HEK293 (cell line): ENCODE results near the gene RPL39.

Experiments used
- CTCF ChIA-PET: fragments of 350-600 bp; formaldehyde crosslinking; extraction: SDS; loops from one replicate; lab custom pipeline; 2021; ENCODE audit warnings: antibody characterized with exemption; lab: Yijun Ruan, JAX
- POLR2A ChIA-PET: fragments of 300-600 bp; formaldehyde crosslinking; extraction: SDS; loops from one replicate; lab custom pipeline; 2020; ENCODE audit warnings: antibody characterized with exemption, inconsistent platforms; lab: Yijun Ruan, JAX
- H3K27ac ChIP-seq: fragments of 200-500 bp; sonication (Bioruptor generic); 2 replicates; pipeline ENCODE4 v1.5.1; 2014; ENCODE audit warnings: low read depth, low read length, control low read depth, inconsistent platforms; ENCODE audit errors: extremely low read depth
- H3K36me3 ChIP-seq, 2 experiments: fragments of 200-500 bp in 1 of 2; sonication (Bioruptor generic) in 1 of 2; 1 replicate in 1 of 2; 2 replicates in 1 of 2; pipeline ENCODE4 v1.5.1; 2014 to 2017; ENCODE audit warnings: inconsistent platforms in 2 of 2, low read length in 2 of 2; ENCODE audit not compliant: control insufficient read depth in 2 of 2, insufficient read depth in 1 of 2
- H3K4me1 ChIP-seq: fragments of 200-500 bp; sonication (Bioruptor generic); 2 replicates; pipeline ENCODE4 v1.5.1; 2014; ENCODE audit warnings: mild to moderate bottlenecking, low read length, inconsistent platforms; ENCODE audit not compliant: control insufficient read depth, insufficient read depth
- H3K4me3 ChIP-seq: 2 replicates; pipeline ENCODE4 v1.5.1; 2011; ENCODE audit warnings: low read depth, mild to moderate bottlenecking, control low read depth, low read length, moderate library complexity
- H3K9me3 ChIP-seq: fragments of 200-500 bp; sonication (Bioruptor generic); 2 replicates; pipeline ENCODE4 v1.5.1; 2014; ENCODE audit warnings: low read depth, low read length, inconsistent platforms; ENCODE audit not compliant: control insufficient read depth, insufficient read depth
- GFI1B ChIP-seq: fragments of 450-650 bp; formaldehyde crosslinking; IDR thresholded peaks from 2 replicates; pipeline ENCODE4 v1.5.1; 2016; ENCODE audit warnings: missing biosample characterization, missing genetic modification characterization
- GLIS2 ChIP-seq: fragments of 450-650 bp; formaldehyde crosslinking; IDR thresholded peaks from 2 replicates; pipeline ENCODE4 v1.5.1; 2016; ENCODE audit warnings: missing biosample characterization, missing genetic modification characterization
- KLF17 ChIP-seq: fragments of 450-650 bp; formaldehyde crosslinking; IDR thresholded peaks from 2 replicates; pipeline ENCODE4 v1.5.1; 2016; ENCODE audit warnings: missing biosample characterization, missing genetic modification characterization
- SCRT1 ChIP-seq: fragments of 450-650 bp; formaldehyde crosslinking; IDR thresholded peaks from 2 replicates; pipeline ENCODE4 v1.5.1; 2016; ENCODE audit warnings: missing biosample characterization, missing genetic modification characterization, borderline replicate concordance
- SCRT2 ChIP-seq: fragments of 450-650 bp; formaldehyde crosslinking; IDR thresholded peaks from 2 replicates; pipeline ENCODE4 v1.5.1; 2016; ENCODE audit warnings: missing biosample characterization, missing genetic modification characterization
- TCF7L2 ChIP-seq: IDR thresholded peaks from 2 replicates; pipeline ENCODE4 v1.6.1; 2011; ENCODE audit warnings: low read depth, mild to moderate bottlenecking, inconsistent platforms, low read length, moderate library complexity, borderline replicate concordance
- TRIM28 ChIP-seq: IDR thresholded peaks from 2 replicates; pipeline ENCODE4 v1.6.1; 2011; ENCODE audit warnings: low read length, control low read depth, borderline replicate concordance
- TSHZ1 ChIP-seq: fragments of 450-650 bp; formaldehyde crosslinking; IDR thresholded peaks from 2 replicates; pipeline ENCODE4 v1.5.1; 2016; ENCODE audit warnings: missing biosample characterization, missing genetic modification characterization, borderline replicate concordance
- ZFP69B ChIP-seq: fragments of 450-650 bp; formaldehyde crosslinking; IDR thresholded peaks from 2 replicates; pipeline ENCODE4 v1.5.1; 2016; ENCODE audit warnings: missing biosample characterization, missing genetic modification characterization
- ZNF146 ChIP-seq: fragments of 450-650 bp; formaldehyde crosslinking; IDR thresholded peaks from 2 replicates; pipeline ENCODE4 v1.5.1; 2016; ENCODE audit warnings: missing biosample characterization, missing genetic modification characterization
- ZNF16 ChIP-seq: fragments of 450-650 bp; formaldehyde crosslinking; IDR thresholded peaks from 2 replicates; pipeline ENCODE4 v1.5.1; 2016; ENCODE audit warnings: low read depth, missing biosample characterization, missing genetic modification characterization
- ZNF2 ChIP-seq: fragments of 450-650 bp; formaldehyde crosslinking; IDR thresholded peaks from 2 replicates; pipeline ENCODE4 v1.5.1; 2016; ENCODE audit warnings: missing biosample characterization, missing genetic modification characterization
- ZNF202 ChIP-seq: fragments of 450-650 bp; formaldehyde crosslinking; IDR thresholded peaks from 2 replicates; pipeline ENCODE4 v1.5.1; 2016; ENCODE audit warnings: missing biosample characterization, missing genetic modification characterization, borderline replicate concordance
- ZNF473 ChIP-seq: fragments of 450-650 bp; formaldehyde crosslinking; IDR thresholded peaks from 2 replicates; pipeline ENCODE4 v1.5.1; 2017; ENCODE audit warnings: missing biosample characterization, missing genetic modification characterization
- ZNF555 ChIP-seq: fragments of 450-650 bp; formaldehyde crosslinking; conservative IDR thresholded peaks from 2 replicates; pipeline ENCODE4 v1.5.1; 2017; ENCODE audit warnings: missing biosample characterization, mild to moderate bottlenecking, missing genetic modification characterization, inconsistent platforms
- ZNF560 ChIP-seq: fragments of 450-650 bp; formaldehyde crosslinking; IDR thresholded peaks from 2 replicates; pipeline ENCODE4 v1.5.1; 2017; ENCODE audit warnings: missing biosample characterization, missing genetic modification characterization, borderline replicate concordance
- ZNF596 ChIP-seq: fragments of 450-650 bp; IDR thresholded peaks from 2 replicates; pipeline ENCODE4 v1.5.0; 2018; ENCODE audit warnings: missing biosample characterization, mild to moderate bottlenecking, missing genetic modification characterization, moderate library complexity
- ZNF792 ChIP-seq: fragments of 450-650 bp; formaldehyde crosslinking; IDR thresholded peaks from 2 replicates; pipeline ENCODE4 v1.5.1; 2016; ENCODE audit warnings: missing biosample characterization, missing genetic modification characterization
- ZNF830 ChIP-seq: fragments of 450-650 bp; IDR thresholded peaks from 2 replicates; pipeline ENCODE4 v1.5.0; 2018; ENCODE audit warnings: missing biosample characterization, missing genetic modification characterization, low read depth, mild to moderate bottlenecking, moderate library complexity
- ZSCAN16 ChIP-seq: fragments of 450-650 bp; formaldehyde crosslinking; IDR thresholded peaks from 2 replicates; pipeline ENCODE4 v1.5.1; 2016; ENCODE audit warnings: missing biosample characterization, missing genetic modification characterization
- ZXDB ChIP-seq: fragments of 450-650 bp; formaldehyde crosslinking; IDR thresholded peaks from 2 replicates; pipeline ENCODE4 v1.5.1; 2016; ENCODE audit warnings: missing biosample characterization, missing genetic modification characterization
- TF ChIP-seq, protein P1 (sequence below): fragments of 450-650 bp; formaldehyde crosslinking; IDR thresholded peaks from 2 replicates; pipeline ENCODE4 v1.5.1; 2016; ENCODE audit warnings: missing biosample characterization, missing genetic modification characterization
- TF ChIP-seq, protein P2 (sequence below): fragments of 450-650 bp; formaldehyde crosslinking; IDR thresholded peaks from 2 replicates; pipeline ENCODE4 v1.5.1; 2016; ENCODE audit warnings: missing biosample characterization, missing genetic modification characterization

RPL39 gene

DNA sequence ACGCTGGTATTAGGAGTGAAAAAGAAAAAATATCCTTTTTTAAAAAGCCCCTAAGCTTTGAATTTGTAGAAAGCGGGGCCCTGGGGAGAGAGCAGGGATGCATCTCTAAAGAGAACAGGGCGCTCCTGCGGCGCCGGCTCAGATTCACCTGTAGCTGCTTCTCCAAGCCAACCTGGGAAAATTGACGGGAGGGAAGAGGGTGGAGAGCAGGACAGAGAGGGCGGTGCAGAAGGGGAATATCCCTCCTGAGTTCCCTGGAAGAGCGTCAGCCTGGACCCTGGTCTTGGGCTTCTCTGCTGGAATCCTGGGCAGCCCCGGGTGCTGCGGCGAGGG is 33.8 kb downstream of the RPL39 start:
- H3K36me3 ChIP-seq = no peaks in the 10 kb centered on the region
- H3K4me1 ChIP-seq = 0 out of 2 replicates have a peak, but pooled peaks cover 2% of the 10 kb centered on the region
- ChIA-PET CTCF (interaction anchor here (0.6 to 2.1 kb wide), 10 partner anchors 11 to 241 kb away, joined by 3 to 7 read pairs (median 4); no protein-coding TSS in a partner anchor), POLR2A (interaction anchor here (1.0 to 3.7 kb wide), 8 partner anchors 12 to 183 kb away, joined by 3 to 32 read pairs (median 8); partner anchors contain the start of genes NKRF, RPL39, SEPTIN6 and UPF3B)
- H3K9me3 ChIP-seq = no peaks in the 10 kb centered on the region
- H3K4me3 ChIP-seq = peak overlapping the region; percentile 51; the same call in 1 of the 2 replicates
- TF ChIP-seq KLF17 (tag by site-specific recombination) (no peak), GFI1B (no peak), ZNF792 (tag by site-specific recombination) (no peak), ZNF830 (no peak), ZNF146 (tag by site-specific recombination) (no peak), SCRT2 (tag by site-specific recombination) (peak; percentile 67; the same call in 1 of the 2 replicates), SCRT1 (tag by site-specific recombination) (0 out of 2 replicates have a peak, but pooled peaks have one; percentile 14)
- peak overlapping the region; percentile 49; the same call in 1 of the 2 replicates for H3K27ac ChIP-seq

- CTCF ChIA-PET = interaction anchor here (0.6 to 2.1 kb wide), 9 partner anchors 10 to 241 kb away, joined by 3 to 7 read pairs (median 5); no protein-coding TSS in a partner anchor
- Histone ChIP-seq H3K36me3 (no peaks in the 10 kb centered on the region), H3K27ac (no peak overlapping the region), H3K9me3 (no peaks in the 10 kb centered on the region), H3K4me1 (0 out of 2 replicates have a peak, but pooled peaks cover 2% of the 10 kb centered on the region), H3K4me3 (no peak overlapping the region)
- TF ChIP-seq, protein P1, sequence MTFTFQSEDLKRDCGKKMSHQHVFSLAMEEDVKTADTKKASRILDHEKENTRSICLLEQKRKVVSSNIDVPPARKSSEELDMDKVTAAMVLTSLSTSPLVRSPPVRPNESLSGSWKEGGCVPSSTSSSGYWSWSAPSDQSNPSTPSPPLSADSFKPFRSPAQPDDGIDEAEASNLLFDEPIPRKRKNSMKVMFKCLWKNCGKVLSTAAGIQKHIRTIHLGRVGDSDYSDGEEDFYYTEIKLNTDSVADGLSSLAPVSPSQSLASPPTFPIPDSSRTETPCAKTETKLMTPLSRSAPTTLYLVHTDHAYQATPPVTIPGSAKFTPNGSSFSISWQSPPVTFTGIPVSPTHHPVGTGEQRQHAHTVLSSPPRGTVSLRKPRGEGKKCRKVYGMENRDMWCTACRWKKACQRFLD (tag by site-specific recombination) = no peak
- no peak for TF ChIP-seq TRIM28
- TF ChIP-seq ZNF560 (tag by site-specific recombination) = no peak
- TF ChIP-seq ZNF146 (tag by site-specific recombination) = no peak
- no peak for TF ChIP-seq ZNF2 (tag by site-specific recombination)
- peak; percentile 89 for TF ChIP-seq ZNF16 (tag by site-specific recombination)
- POLR2A ChIA-PET = interaction anchor here (1.0 to 3.7 kb wide), 6 partner anchors 25 to 182 kb away, joined by 5 to 32 read pairs (median 10); partner anchors contain the start of genes NKRF, RPL39 and SEPTIN6
Measured at GRCh38 chrX:119756926-119757635, 34.3 kb downstream of the RPL39 start.

DNA sequence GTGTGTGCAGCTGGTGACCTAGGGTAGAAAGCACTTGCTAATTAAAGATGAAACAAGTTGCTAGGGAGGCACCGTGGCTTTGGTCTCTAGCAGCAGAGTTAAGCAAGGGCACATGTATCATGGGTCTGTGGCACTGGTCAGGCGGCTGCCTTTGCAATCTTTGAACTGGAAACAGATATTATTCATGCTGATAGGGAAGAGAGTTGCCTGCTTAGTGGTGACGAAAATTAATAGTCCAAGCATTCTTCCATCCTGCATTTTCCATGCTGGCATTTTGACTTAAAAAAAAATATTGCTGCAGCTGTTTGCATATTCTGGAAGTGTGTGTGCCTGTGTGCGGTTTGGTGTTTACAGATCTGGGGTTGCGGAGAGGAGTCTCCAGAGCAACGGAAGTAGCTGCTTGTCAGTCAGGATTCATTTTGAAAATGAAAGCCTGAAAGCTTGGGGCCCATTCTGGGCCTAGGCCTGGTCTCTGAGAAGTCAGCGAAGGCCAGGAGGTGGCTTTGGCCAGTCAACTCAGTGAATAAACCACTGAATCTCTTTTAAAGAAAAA is 35.4 kb downstream of the RPL39 start:
- no peak for TF ChIP-seq ZNF555 (tag by site-specific recombination)
- TF ChIP-seq ZNF596 (tag by site-specific recombination) = no peak
- TF ChIP-seq, protein P2, sequence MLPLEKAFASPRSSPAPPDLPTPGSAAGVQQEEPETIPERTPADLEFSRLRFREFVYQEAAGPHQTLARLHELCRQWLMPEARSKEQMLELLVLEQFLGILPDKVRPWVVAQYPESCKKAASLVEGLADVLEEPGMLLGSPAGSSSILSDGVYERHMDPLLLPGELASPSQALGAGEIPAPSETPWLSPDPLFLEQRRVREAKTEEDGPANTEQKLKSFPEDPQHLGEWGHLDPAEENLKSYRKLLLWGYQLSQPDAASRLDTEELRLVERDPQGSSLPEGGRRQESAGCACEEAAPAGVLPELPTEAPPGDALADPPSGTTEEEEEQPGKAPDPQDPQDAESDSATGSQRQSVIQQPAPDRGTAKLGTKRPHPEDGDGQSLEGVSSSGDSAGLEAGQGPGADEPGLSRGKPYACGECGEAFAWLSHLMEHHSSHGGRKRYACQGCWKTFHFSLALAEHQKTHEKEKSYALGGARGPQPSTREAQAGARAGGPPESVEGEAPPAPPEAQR (tag by site-specific recombination) = no peak
- no peak for TF ChIP-seq ZSCAN16 (tag by site-specific recombination)
- no peak for TF ChIP-seq ZXDB (tag by site-specific recombination)
- TF ChIP-seq ZNF202 = no peak
- TF ChIP-seq ZNF473 (tag by site-specific recombination) = no peak
- TF ChIP-seq TSHZ1 (tag by site-specific recombination) = no peak
- TF ChIP-seq GLIS2 = no peak
- TF ChIP-seq ZFP69B (tag by site-specific recombination) = no peak
- TF ChIP-seq TCF7L2 = no peak
- Histone ChIP-seq H3K4me1 (0 out of 2 replicates have a peak, but pooled peaks cover 2% of the 10 kb centered on the region), H3K27ac (no peak overlapping the region), H3K4me3 (no peak overlapping the region), H3K9me3 (no peaks in the 10 kb centered on the region), H3K36me3 (no peaks in the 10 kb centered on the region)
- ChIA-PET CTCF (interaction anchor here (0.7 to 2.1 kb wide), 5 partner anchors 11 to 239 kb away, joined by 3 to 7 read pairs (median 4); no protein-coding TSS in a partner anchor), POLR2A (interaction anchor here (3.1 kb wide), 1 partner anchor 64 kb away, joined by 13 read pairs; the partner anchor contains the start of gene SEPTIN6)
